ENCODE data around the gene RPL10.

RPL10 gene

GRCh38 chrX:154433605-154434004 is 35.4 kb downstream of the RPL10 start:
- DNase-seq: no peak

- DNase-seq: no peak
Measured at GRCh38 chrX:154434394-154435168, 36.4 kb downstream of the RPL10 start.

GRCh38 chrX:154435171-154435733 is 37.1 kb downstream of the RPL10 start:
- no peak for DNase-seq

GRCh38 chrX:154436374-154436982 is 38.3 kb downstream of the RPL10 start:
- no peak for DNase-seq

GRCh38 chrX:154436983-154437752 is 39.0 kb downstream of the RPL10 start, which contains the start of gene GDI1:
GDI1 (plus strand) TSS chrX:154437154; CDS start chrX:154437255, 101 bp downstream.
- DNase-seq: peak; percentile 2

GRCh38 chrX:154437971-154438893 is 40.1 kb downstream of the RPL10 start:
- DNase-seq: no peak

- DNase-seq: no peak
Measured at GRCh38 chrX:154439841-154440240, 41.7 kb downstream of the RPL10 start.

GRCh38 chrX:154440623-154441357 is 42.6 kb downstream of the RPL10 start:
- DNase-seq: no peak

GRCh38 chrX:154441564-154441963 is 43.4 kb downstream of the RPL10 start:
- no peak for DNase-seq

- no peak for DNase-seq
Measured at GRCh38 chrX:154441984-154442707, 44.0 kb downstream of the RPL10 start.

- no peak for DNase-seq
Measured at GRCh38 chrX:154443479-154443910, 45.3 kb downstream of the RPL10 start.

GRCh38 chrX:154443992-154444754 is 46.0 kb downstream of the RPL10 start, which contains the start of gene FAM50A:
FAM50A (plus strand) TSS chrX:154444141; CDS start chrX:154444236, 95 bp downstream.
- DNase-seq: peak; percentile 25

GRCh38 chrX:154444755-154445246 is 46.6 kb downstream of the RPL10 start:
- no peak for DNase-seq

- no peak for DNase-seq
Measured at GRCh38 chrX:154445776-154446175, 47.6 kb downstream of the RPL10 start.

- no peak for DNase-seq
Measured at GRCh38 chrX:154446430-154446829, 48.3 kb downstream of the RPL10 start.

GRCh38 chrX:154448484-154448883 is 50.3 kb downstream of the RPL10 start:
- no peak for DNase-seq

GRCh38 chrX:154449618-154450017 is 51.4 kb downstream of the RPL10 start:
- no peak for DNase-seq

- no peak for DNase-seq
Measured at GRCh38 chrX:154450312-154450711, 52.1 kb downstream of the RPL10 start.

Measured in NCI-H1048 (cell line).